ELF-1 (cell line): ENCODE measurements around the gene BCAS3.
"Not testable (repeated sequence)": the region's sequence is repeated elsewhere in the genome, so short reads cannot be mapped to it uniquely, and the experiment has no call there.

Experiments
- DNase-seq: peaks from one replicate; pipeline ENCODE4 v3.0.0-alpha.2; 2016; ENCODE audit warnings: low read depth, low spot score

Gene BCAS3

GRCh38 chr17:61000911-61001310 lies 323.3 kb downstream of the BCAS3 start:
- DNase-seq: no peak

GRCh38 chr17:61002316-61002736 lies 324.7 kb downstream of the BCAS3 start:
- DNase-seq: no peak

GRCh38 chr17:61005358-61005757 lies 327.7 kb downstream of the BCAS3 start:
- no peak for DNase-seq

GRCh38 chr17:61005958-61006357 lies 328.3 kb downstream of the BCAS3 start:
- DNase-seq: not testable (repeated sequence)

- DNase-seq: peak; percentile 5
Observed at GRCh38 chr17:61007980-61008379, 330.3 kb downstream of the BCAS3 start.

- no peak for DNase-seq
Observed at GRCh38 chr17:61009663-61010062, 332.0 kb downstream of the BCAS3 start.

GRCh38 chr17:61010661-61011170 lies 333.1 kb downstream of the BCAS3 start:
- no peak for DNase-seq

GRCh38 chr17:61011251-61011650 lies 333.6 kb downstream of the BCAS3 start:
- no peak for DNase-seq

- DNase-seq: no peak
Observed at GRCh38 chr17:61015966-61016365, 338.3 kb downstream of the BCAS3 start.

- no peak for DNase-seq
Observed at GRCh38 chr17:61017317-61018006, 339.8 kb downstream of the BCAS3 start.

GRCh38 chr17:61018938-61019337 lies 341.3 kb downstream of the BCAS3 start:
- DNase-seq: no peak

- DNase-seq: no peak
Observed at GRCh38 chr17:61023996-61024395, 346.3 kb downstream of the BCAS3 start.

GRCh38 chr17:61026818-61027217 lies 349.2 kb downstream of the BCAS3 start:
- DNase-seq: no peak

- DNase-seq: no peak
Observed at GRCh38 chr17:61029181-61029580, 351.5 kb downstream of the BCAS3 start.

GRCh38 chr17:61040666-61041065 lies 363.0 kb downstream of the BCAS3 start:
- no peak for DNase-seq

GRCh38 chr17:61042348-61042747 lies 364.7 kb downstream of the BCAS3 start:
- DNase-seq: not testable (repeated sequence)

GRCh38 chr17:61047515-61047914 lies 369.9 kb downstream of the BCAS3 start:
- DNase-seq: no peak

- DNase-seq: no peak
Observed at GRCh38 chr17:61048376-61049106, 370.9 kb downstream of the BCAS3 start.

- DNase-seq: no peak
Observed at GRCh38 chr17:61053469-61053868, 375.8 kb downstream of the BCAS3 start.

- no peak for DNase-seq
Observed at GRCh38 chr17:61054436-61054835, 376.8 kb downstream of the BCAS3 start.

- DNase-seq: no peak
Observed at GRCh38 chr17:61057257-61057656, 379.6 kb downstream of the BCAS3 start.

- no peak for DNase-seq
Observed at GRCh38 chr17:61058066-61058465, 380.4 kb downstream of the BCAS3 start.

- DNase-seq: no peak
Observed at GRCh38 chr17:61063528-61063927, 385.9 kb downstream of the BCAS3 start.
